K562 (cell line): ENCODE results near the gene CNIH3. TPM values are rescaled to one million over a fixed set of nuclear protein-coding genes. Genes with fewer than 3 reads are reported as not detected.

Experiments used
- ATAC-seq: fragments of 200-7000 bp; cut with Tn5 transposase; 3 replicates; pipeline ENCODE4 v1.9.1; 2020; ENCODE audit warnings: moderate library complexity
- BruUV-seq: library from RNA; stranded (reverse); fragments of 400-500 nt; replicated peaks from 2 replicates; lab custom pipeline; 2021; lab: Mats Ljungman, UMichigan
- CTCF ChIA-PET: fragments of 300-600 bp; formaldehyde crosslinking; extraction: SDS; loops from one replicate; lab custom pipeline; 2021; ENCODE audit warnings: low intra/inter-chr PET ratio; lab: Yijun Ruan, JAX
- POLR2A ChIA-PET: fragments of 300-600, 350-650 bp; sonication (Branson Sonifier 250); formaldehyde crosslinking; extraction: SDS; loops from one replicate; lab custom pipeline; 2021; ENCODE audit warnings: antibody characterized with exemption, inconsistent platforms; lab: Yijun Ruan, JAX
- DNase-seq, 4 experiments: peaks; one replicate each; pipeline versions ENCODE4 v3.0.0 to v3.0.0-alpha.2; 2011 to 2018; ENCODE audit warnings: low spot score in 3 of 4, mixed read lengths in 3 of 4; ENCODE audit errors: extremely low read depth in 1 of 4
- FAIRE-seq: peaks from 2 replicates; lab custom pipeline; 2011; peaks lifted over from hg19 to GRCh38; lab: Jason Lieb, UNC
- H2AFZ ChIP-seq: 2 replicates; pipeline ENCODE4 v1.6.0; 2011; ENCODE audit warnings: low read depth, low read length, control low read depth, inconsistent platforms
- H3K27ac ChIP-seq: fragments of 200-600 bp; 3 replicates; pipeline ENCODE4 v1.8.0; 2011; ENCODE audit warnings: low read depth, mild to moderate bottlenecking, control low read depth, inconsistent platforms, low read length, moderate library complexity, mixed read lengths; ENCODE audit errors: extremely low read depth
- H3K27me3 ChIP-seq, 2 experiments: fragments of 300-600 bp in 1 of 2; 2 replicates in 1 of 2; 3 replicates in 1 of 2; pipeline versions ENCODE4 v1.6.0 to v1.8.0; 2011; ENCODE audit warnings: inconsistent platforms in 2 of 2, low read length in 2 of 2, mild to moderate bottlenecking in 1 of 2, mixed read lengths in 1 of 2, moderate library complexity in 1 of 2; ENCODE audit not compliant: control insufficient read depth in 2 of 2, insufficient read depth in 2 of 2
- H3K36me3 ChIP-seq: fragments of 300-600 bp; 3 replicates; pipeline ENCODE4 v1.8.0; 2011; ENCODE audit warnings: mild to moderate bottlenecking, low read length, inconsistent platforms; ENCODE audit not compliant: control insufficient read depth, insufficient read depth
- H3K4me1 ChIP-seq, 2 experiments: fragments of 200-600 bp in 1 of 2; replicated peaks in 1 of 2; 2 replicates in 1 of 2; 3 replicates in 1 of 2; pipeline versions ENCODE4 v1.5.1 to v1.8.0; 2011; ENCODE audit warnings: inconsistent platforms in 2 of 2, low read length in 2 of 2, mild to moderate bottlenecking in 1 of 2, mixed read lengths in 1 of 2, moderate library complexity in 1 of 2; ENCODE audit not compliant: control insufficient read depth in 2 of 2, insufficient read depth in 2 of 2
- H3K4me2 ChIP-seq: 2 replicates; pipeline ENCODE4 v1.6.1; 2011; ENCODE audit warnings: low read length, control low read depth, inconsistent platforms, mixed read lengths; ENCODE audit not compliant: insufficient read depth
- H3K4me3 ChIP-seq: fragments of 200-600 bp; sonication (generic), shearing (Covaris generic); 2 replicates; pipeline ENCODE4 v1.5.1; 2016; ENCODE audit warnings: control low read depth, inconsistent platforms
- H3K79me2 ChIP-seq: fragments of 200-600 bp; 3 replicates; pipeline ENCODE4 v1.8.0; 2011; ENCODE audit warnings: low read length, inconsistent platforms; ENCODE audit not compliant: control insufficient read depth, insufficient read depth
- H3K9ac ChIP-seq, 2 experiments: 2 replicates each; pipeline versions ENCODE4 v1.6.0 to v1.6.1; 2011; ENCODE audit warnings: low read depth in 2 of 2, low read length in 2 of 2, control low read depth in 1 of 2, inconsistent platforms in 1 of 2, mild to moderate bottlenecking in 1 of 2, mixed read lengths in 1 of 2; ENCODE audit not compliant: insufficient read depth in 1 of 2
- H3K9me1 ChIP-seq: one replicate; pipeline ENCODE4 v1.6.0; 2011; ENCODE audit warnings: inconsistent platforms, mild to moderate bottlenecking, low read length, moderate library complexity; ENCODE audit not compliant: control insufficient read depth, insufficient read depth
- H3K9me3 ChIP-seq: replicated peaks from 2 replicates; pipeline ENCODE4 v1.5.1; 2011; ENCODE audit warnings: low read depth, low read length, inconsistent platforms; ENCODE audit not compliant: control insufficient read depth, insufficient read depth
- H4K20me1 ChIP-seq: replicated peaks from 2 replicates; pipeline ENCODE4 v1.6.1; 2011; ENCODE audit warnings: low read length, inconsistent platforms, mixed read lengths; ENCODE audit not compliant: control insufficient read depth, insufficient read depth
- CBX8 ChIP-seq: fragments of 200-600 bp; sonication (generic); IDR thresholded peaks from 2 replicates; pipeline ENCODE4 v1.6.1; 2012; ENCODE audit warnings: borderline replicate concordance, mixed run types, low read depth, mild to moderate bottlenecking, moderate library complexity, mixed read lengths, low read length, control low read depth, inconsistent platforms; ENCODE audit not compliant: poor library complexity, severe bottlenecking; ENCODE audit errors: extremely low read depth
- EHMT2 ChIP-seq: fragments of 450-650 bp; IDR thresholded peaks from 2 replicates; pipeline ENCODE4 v1.6.1; 2018; ENCODE audit warnings: antibody characterized with exemption
- ELF1 ChIP-seq: fragments of 200-800 bp; sonication (Bioruptor generic); IDR thresholded peaks from 2 replicates; pipeline ENCODE4 v1.6.1; 2016; ENCODE audit warnings: missing genetic modification characterization, missing compliant biosample characterization
- ETV5 ChIP-seq: sonication (generic); formaldehyde crosslinking; IDR thresholded peaks from 2 replicates; pipeline ENCODE4 v1.4.0; 2020; ENCODE audit warnings: low read depth, mild to moderate bottlenecking, missing genetic modification reagents
- EZH2 ChIP-seq: IDR thresholded peaks from 2 replicates; pipeline ENCODE4 v1.6.1; 2012; ENCODE audit warnings: low read depth, mild to moderate bottlenecking, inconsistent platforms, low read length, borderline replicate concordance
- FOXJ2 ChIP-seq: fragments of 200-800 bp; sonication (Bioruptor generic); IDR thresholded peaks from 2 replicates; pipeline ENCODE4 v1.6.1; 2016; ENCODE audit warnings: missing genetic modification characterization, missing compliant biosample characterization
- FOXK1 ChIP-seq: sonication (generic); formaldehyde crosslinking; IDR thresholded peaks from 2 replicates; pipeline ENCODE4 v1.8.0; 2022; ENCODE audit warnings: missing genetic modification reagents, mild to moderate bottlenecking, borderline replicate concordance
- MLLT1 ChIP-seq, 2 experiments: fragments of 450-650 bp; IDR thresholded peaks; 2 replicates each; pipeline ENCODE4 v1.6.1; 2016
- MTA3 ChIP-seq: fragments of 450-650 bp; formaldehyde crosslinking; IDR thresholded peaks from 2 replicates; pipeline ENCODE4 v1.6.1; 2017; ENCODE audit warnings: mild to moderate bottlenecking, borderline replicate concordance
- NR0B1 ChIP-seq: fragments of 450-650 bp; IDR thresholded peaks from one replicate; pipeline ENCODE4 v1.6.1; 2018; ENCODE audit warnings: mild to moderate bottlenecking, moderate library complexity; ENCODE audit not compliant: partially characterized antibody
- PCBP1 ChIP-seq: fragments of 200-400 bp; formaldehyde crosslinking; IDR thresholded peaks from 2 replicates; pipeline ENCODE4 v1.6.1; 2018; ENCODE audit warnings: mild to moderate bottlenecking, low read depth, low read length; ENCODE audit not compliant: poor library complexity, severe bottlenecking
- SIN3B ChIP-seq: fragments of 450-650 bp; IDR thresholded peaks from 2 replicates; pipeline ENCODE4 v1.6.1; 2017; ENCODE audit warnings: low read depth, mild to moderate bottlenecking, moderate library complexity
- WHSC1 ChIP-seq: IDR thresholded peaks from one replicate; pipeline ENCODE4 v1.6.1; 2012; ENCODE audit warnings: low read length, control low read depth, inconsistent platforms
- ZBED1 ChIP-seq: IDR thresholded peaks from 2 replicates; pipeline ENCODE4 v1.6.1; 2014
- ZKSCAN8 ChIP-seq: fragments of 200-800 bp; sonication (Bioruptor generic); IDR thresholded peaks from 2 replicates; pipeline ENCODE4 v1.6.1; 2016; ENCODE audit warnings: missing genetic modification characterization, missing compliant biosample characterization
- ZNF561 ChIP-seq: fragments of 450-650 bp; formaldehyde crosslinking; conservative IDR thresholded peaks from 2 replicates; pipeline ENCODE4 v1.4.0; 2020; ENCODE audit warnings: mild to moderate bottlenecking, moderate library complexity
- ZNF57 ChIP-seq: fragments of 450-650 bp; formaldehyde crosslinking; IDR thresholded peaks from 2 replicates; pipeline ENCODE4 v1.4.0; 2020; ENCODE audit warnings: mild to moderate bottlenecking, moderate library complexity
- WGBS: fragments of 100-300 bp; shearing (Covaris generic); methylation state at CpG from one replicate; pipeline ENCODE4 v1.1.6; 2016; ENCODE audit warnings: low coverage, mixed read lengths; ENCODE audit not compliant: insufficient coverage; ENCODE audit errors: missing lambda C conversion rate; 5-methylcytosine and 5-hydroxymethylcytosine counted together
- in situ Hi-C: fragments of 300-500 bp; cut with MboI; formaldehyde crosslinking; loops from 4 replicates; pipeline ENCODE4 v1.15.0; 2018; ENCODE audit warnings: inconsistent platforms, mixed read lengths
- intact Hi-C: fragments of 100-400 bp; cut with micrococcal nuclease; formaldehyde crosslinking; loops from 2 replicates; pipeline ENCODE4 v1.14.2; 2022
- polyA plus RNA-seq, 8 experiments: library from polyadenylated mRNA; depleted of rRNA in 4 of 8; stranded (reverse) in 5 of 8; unstranded in 3 of 8; fragments of >200 nt; fragmentation: Nextera tagmentation in 2 of 8; fragmentation: Illumina TruSeq in 1 of 8; extraction: Ambion mirVana in 2 of 8; extraction: Trizol in 1 of 8; gene quantifications; 2 replicates each; pipeline versions ENCODE4 v1.2.1 to v1.2.3, GENCODE V29; 2011 to 2014; ENCODE audit warnings: inconsistent platforms in 1 of 8, missing spikeins in 1 of 8
- total RNA-seq, 7 experiments: library from RNA; depleted of rRNA in 6 of 7; stranded (reverse); fragments of >200 nt in 6 of 7; fragmentation: Illumina TruSeq in 2 of 7; extraction: Trizol in 2 of 7; gene quantifications; 2 replicates each; pipeline versions ENCODE4 v1.2.1 to v1.2.3, GENCODE V29; 2011 to 2021; ENCODE audit warnings: low replicate concordance in 1 of 7
- TF ChIP-seq, protein P1 (sequence below): fragments of 250-450 bp; sonication (Bioruptor Pico); IDR thresholded peaks from 2 replicates; pipeline ENCODE4 v1.6.1; 2021; ENCODE audit warnings: mild to moderate bottlenecking

Gene CNIH3
- total and polyA plus RNA-seq, 9 of the 15 experiments (the other 6 are each of a cell fraction or from before 2014, with no cell fraction given), result 0.14 to 1.8 (median 0.79) TPM

DNA sequence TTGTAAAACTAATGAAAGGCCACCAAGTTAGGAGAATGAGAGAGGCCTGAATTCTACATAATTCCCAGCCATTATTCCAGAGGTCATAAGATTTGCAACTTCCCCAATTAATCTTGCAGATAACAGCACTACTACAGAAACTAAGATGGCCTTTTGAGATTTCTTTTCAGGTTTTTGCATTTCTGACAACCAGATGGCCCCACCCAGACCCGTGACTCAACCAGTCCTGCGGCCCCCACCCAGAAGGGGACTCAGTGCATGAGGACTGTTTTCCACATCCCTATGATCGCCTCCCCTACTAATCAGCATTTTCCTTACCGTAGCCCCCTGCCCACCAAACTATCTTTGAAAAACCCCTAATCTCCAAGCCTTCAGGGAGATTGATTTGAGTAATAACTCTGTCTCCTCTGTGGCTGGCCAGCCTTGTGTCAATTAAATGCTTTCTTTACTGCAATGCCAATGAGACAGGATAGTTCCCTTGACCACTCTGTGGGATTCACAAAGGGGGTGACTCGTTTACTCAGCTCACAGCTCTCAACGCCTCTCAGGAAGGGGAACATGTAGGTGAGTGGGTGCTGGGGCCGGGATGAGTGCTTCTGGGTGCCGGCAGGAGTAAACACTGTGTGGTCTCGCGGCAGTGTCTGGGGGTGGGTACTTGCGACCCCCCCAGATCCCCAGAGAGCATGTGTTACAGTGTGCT lies 10.5 kb upstream of the CNIH3 start:
- H3K27me3 ChIP-seq, result peaks cover 9 to 20% of the 10 kb centered on the region in 2 experiments; a peak in 4 of 5 replicates
- H4K20me1 ChIP-seq, result no peaks in the 10 kb centered on the region
- H2AFZ ChIP-seq, result no peak overlapping the region
- no peaks in the 10 kb centered on the region for H3K79me2 ChIP-seq
- TF ChIP-seq ZNF57 (no peak), EZH2 (no peak), PCBP1 (no peak), CBX8 (no peak), FOXK1 (no peak), FOXJ2 (tag) (no peak), MTA3 (no peak), ZBED1 (no peak), ETV5 (CRISPR knock-in tag) (no peak), ZKSCAN8 (no peak), ZNF561 (CRISPR knock-in tag) (no peak), MLLT1 (IDR thresholded peaks at IDR 0.05) (no peak), EHMT2 (no peak), ELF1 (tag) (no peak), SIN3B (no peak), NR0B1 (no peak), WHSC1 (no peak)
- TF ChIP-seq, protein P1, sequence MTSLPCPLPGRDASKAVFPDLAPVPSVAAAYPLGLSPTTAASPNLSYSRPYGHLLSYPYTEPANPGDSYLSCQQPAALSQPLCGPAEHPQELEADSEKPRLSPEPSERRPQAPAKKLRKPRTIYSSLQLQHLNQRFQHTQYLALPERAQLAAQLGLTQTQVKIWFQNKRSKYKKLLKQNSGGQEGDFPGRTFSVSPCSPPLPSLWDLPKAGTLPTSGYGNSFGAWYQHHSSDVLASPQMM (CRISPR knock-in tag), result no peak
- TF ChIP-seq, all 486 proteins: peak for 0
- FAIRE-seq (no peak), ATAC-seq (no peak), DNase-seq (no peak)
- in situ Hi-C loops, result no loop called here
- Histone ChIP-seq H3K36me3 (no peaks in the 10 kb centered on the region), H3K4me1 (no peaks in the 10 kb centered on the region), H3K27ac (no peak overlapping the region), H3K9ac (no peak overlapping the region), H3K4me2 (no peak overlapping the region), H3K4me3 (no peak overlapping the region), H3K9me1 (no peaks in the 10 kb centered on the region), H3K9me3 (no peaks in the 10 kb centered on the region)
- BruUV-seq, result no TSS peak
- intact Hi-C loops, result no loop called here
- POLR2A ChIA-PET, result no interaction called here
- CTCF ChIA-PET, result no interaction called here
- WGBS, result 2% methylated on average over 11 of the region's 11 CpGs
